HepG2 (cell line): Measurements from ENCODE around the gene ZNF384. TPM values are rescaled to one million over a fixed set of nuclear protein-coding genes. Genes with fewer than 3 reads are reported as not detected.

ENCODE experiments used
- BCL6 ChIP-seq: IDR thresholded peaks from 2 replicates; pipeline ENCODE4 v1.6.1; 2016; ENCODE audit warnings: missing genetic modification reagents, missing compliant biosample characterization
- EP300 ChIP-seq, 3 experiments: sonication (generic) in 1 of 3; formaldehyde crosslinking in 1 of 3; IDR thresholded peaks; 2 replicates each; pipeline versions ENCODE4 v1.5.1 to v1.6.1; 2011 to 2020; ENCODE audit warnings: low read depth in 2 of 3, low read length in 2 of 3, borderline replicate concordance in 1 of 3, improper control_type of control experiment in 1 of 3, mild to moderate bottlenecking in 1 of 3, missing genetic modification reagents in 1 of 3, moderate library complexity in 1 of 3
- GABPA ChIP-seq, 2 experiments: IDR thresholded peaks; 2 replicates each; pipeline ENCODE4 v1.6.1; 2011 to 2016; ENCODE audit warnings: low read depth in 2 of 2, low read length in 1 of 2, missing biosample characterization in 1 of 2, missing genetic modification characterization in 1 of 2
- GABPB1 ChIP-seq: IDR thresholded peaks from 2 replicates; pipeline ENCODE4 v1.6.1; 2016; ENCODE audit warnings: mild to moderate bottlenecking, missing genetic modification reagents, moderate library complexity, missing compliant biosample characterization
- GFI1 ChIP-seq: sonication (generic); formaldehyde crosslinking; IDR thresholded peaks from 2 replicates; pipeline ENCODE4 v1.5.0; 2020; ENCODE audit warnings: missing genetic modification reagents, mild to moderate bottlenecking, borderline replicate concordance
- MBD4 ChIP-seq: IDR thresholded peaks from 2 replicates; pipeline ENCODE4 v1.6.1; 2012; ENCODE audit warnings: low read length, inconsistent platforms, borderline replicate concordance
- NFE2L1 ChIP-seq: sonication (generic); formaldehyde crosslinking; IDR thresholded peaks from 2 replicates; pipeline ENCODE4 v1.4.0; 2020; ENCODE audit warnings: missing genetic modification reagents, mild to moderate bottlenecking, borderline replicate concordance
- PAX8 ChIP-seq: sonication (generic); formaldehyde crosslinking; IDR thresholded peaks from 2 replicates; pipeline ENCODE4 v1.8.0; 2022; ENCODE audit warnings: mild to moderate bottlenecking, missing genetic modification reagents, borderline replicate concordance
- POLR2AphosphoS2 ChIP-seq: IDR thresholded peaks from 2 replicates; pipeline ENCODE4 v1.6.1; 2011; ENCODE audit warnings: low read depth, low read length, improper control_type of control experiment
- PRMT3 ChIP-seq: sonication (generic); formaldehyde crosslinking; IDR thresholded peaks from 2 replicates; pipeline ENCODE4 v1.8.1; 2022; ENCODE audit warnings: low read depth, mild to moderate bottlenecking, moderate library complexity, missing genetic modification reagents, borderline replicate concordance
- RAD51 ChIP-seq: fragments of 450-650 bp; IDR thresholded peaks from 2 replicates; pipeline ENCODE4 v1.6.1; 2016; ENCODE audit warnings: borderline replicate concordance
- SAP130 ChIP-seq: IDR thresholded peaks from 2 replicates; pipeline ENCODE4 v1.6.1; 2016; ENCODE audit warnings: low read depth
- SPEN ChIP-seq: sonication (generic); formaldehyde crosslinking; IDR thresholded peaks from 2 replicates; pipeline ENCODE4 v1.5.1; 2020; ENCODE audit warnings: low read depth, mild to moderate bottlenecking, missing genetic modification reagents
- SYNCRIP ChIP-seq: fragments of 200-400 bp; formaldehyde crosslinking; IDR thresholded peaks from 2 replicates; pipeline ENCODE4 v1.6.1; 2018; ENCODE audit warnings: mild to moderate bottlenecking, low read depth, low read length; ENCODE audit not compliant: insufficient read depth
- ZNF264 ChIP-seq: sonication (generic); formaldehyde crosslinking; IDR thresholded peaks from 2 replicates; pipeline ENCODE4 v1.4.0; 2020; ENCODE audit warnings: missing genetic modification reagents
- ZNF619 ChIP-seq: sonication (generic); formaldehyde crosslinking; IDR thresholded peaks from 2 replicates; pipeline ENCODE4 v1.4.0; 2020; ENCODE audit warnings: mild to moderate bottlenecking, missing genetic modification reagents
- polyA plus RNA-seq, 8 experiments: library from polyadenylated mRNA; depleted of rRNA in 3 of 8; stranded (reverse) in 7 of 8; unstranded in 1 of 8; fragments of >200 nt; fragmentation: Illumina TruSeq in 4 of 8; extraction: Trizol in 4 of 8; gene quantifications; 2 replicates each; pipeline versions ENCODE4 v1.2.1 to v1.2.3, GENCODE V29; 2011 to 2016; ENCODE audit warnings: low read depth in 4 of 8, missing spikeins in 1 of 8, mixed read lengths in 1 of 8; ENCODE audit not compliant: insufficient read depth in 1 of 8
- total RNA-seq, 5 experiments: library from RNA; depleted of rRNA; stranded (reverse); fragments of >200 nt; fragmentation: Illumina TruSeq; extraction: Trizol; gene quantifications; 2 replicates each; pipeline ENCODE4 v1.2.3, GENCODE V29; 2016; ENCODE audit warnings: low read depth in 1 of 5
- TF ChIP-seq, protein P1 (sequence below): sonication (generic); formaldehyde crosslinking; IDR thresholded peaks from 2 replicates; pipeline ENCODE4 v1.5.1; 2020; ENCODE audit warnings: mild to moderate bottlenecking, missing genetic modification reagents, moderate library complexity
- TF ChIP-seq, protein P2 (sequence below): sonication (generic); formaldehyde crosslinking; IDR thresholded peaks from 2 replicates; pipeline ENCODE4 v1.8.1; 2022; ENCODE audit warnings: mild to moderate bottlenecking, missing genetic modification reagents
- TF ChIP-seq, protein P3 (sequence below): sonication (generic); formaldehyde crosslinking; IDR thresholded peaks from 2 replicates; pipeline ENCODE4 v1.5.1; 2020; ENCODE audit warnings: mild to moderate bottlenecking, missing genetic modification reagents, borderline replicate concordance
- TF ChIP-seq, protein P4 (sequence below): sonication (generic); formaldehyde crosslinking; IDR thresholded peaks from 2 replicates; pipeline ENCODE4 v1.4.0; 2020; ENCODE audit warnings: missing genetic modification reagents

The ZNF384 gene
- total and polyA plus RNA-seq, 2 of the 13 experiments (the other 11 are each of a cell fraction or from before 2014, with no cell fraction given), result 23.6 to 55.3 TPM

DNA sequence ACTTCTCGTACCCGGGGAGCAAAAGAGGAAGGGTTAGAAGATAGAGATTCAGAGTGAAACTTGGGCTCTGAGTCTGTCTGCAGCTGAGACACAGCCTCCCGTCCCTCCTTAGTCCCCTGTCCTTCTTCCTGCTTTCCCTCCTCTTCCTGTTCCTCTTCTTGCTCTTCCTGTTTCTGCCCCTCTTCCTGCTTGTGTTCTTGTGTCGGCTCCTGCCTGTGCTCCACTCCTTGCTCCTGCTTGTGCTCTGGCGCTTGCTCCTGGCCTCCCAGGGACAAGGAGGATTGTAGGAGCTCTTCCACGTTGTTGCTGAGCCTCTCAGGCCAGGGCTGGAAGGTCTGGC is 44.9 kb downstream of the ZNF384 start (continued):
- TF ChIP-seq, protein P1, sequence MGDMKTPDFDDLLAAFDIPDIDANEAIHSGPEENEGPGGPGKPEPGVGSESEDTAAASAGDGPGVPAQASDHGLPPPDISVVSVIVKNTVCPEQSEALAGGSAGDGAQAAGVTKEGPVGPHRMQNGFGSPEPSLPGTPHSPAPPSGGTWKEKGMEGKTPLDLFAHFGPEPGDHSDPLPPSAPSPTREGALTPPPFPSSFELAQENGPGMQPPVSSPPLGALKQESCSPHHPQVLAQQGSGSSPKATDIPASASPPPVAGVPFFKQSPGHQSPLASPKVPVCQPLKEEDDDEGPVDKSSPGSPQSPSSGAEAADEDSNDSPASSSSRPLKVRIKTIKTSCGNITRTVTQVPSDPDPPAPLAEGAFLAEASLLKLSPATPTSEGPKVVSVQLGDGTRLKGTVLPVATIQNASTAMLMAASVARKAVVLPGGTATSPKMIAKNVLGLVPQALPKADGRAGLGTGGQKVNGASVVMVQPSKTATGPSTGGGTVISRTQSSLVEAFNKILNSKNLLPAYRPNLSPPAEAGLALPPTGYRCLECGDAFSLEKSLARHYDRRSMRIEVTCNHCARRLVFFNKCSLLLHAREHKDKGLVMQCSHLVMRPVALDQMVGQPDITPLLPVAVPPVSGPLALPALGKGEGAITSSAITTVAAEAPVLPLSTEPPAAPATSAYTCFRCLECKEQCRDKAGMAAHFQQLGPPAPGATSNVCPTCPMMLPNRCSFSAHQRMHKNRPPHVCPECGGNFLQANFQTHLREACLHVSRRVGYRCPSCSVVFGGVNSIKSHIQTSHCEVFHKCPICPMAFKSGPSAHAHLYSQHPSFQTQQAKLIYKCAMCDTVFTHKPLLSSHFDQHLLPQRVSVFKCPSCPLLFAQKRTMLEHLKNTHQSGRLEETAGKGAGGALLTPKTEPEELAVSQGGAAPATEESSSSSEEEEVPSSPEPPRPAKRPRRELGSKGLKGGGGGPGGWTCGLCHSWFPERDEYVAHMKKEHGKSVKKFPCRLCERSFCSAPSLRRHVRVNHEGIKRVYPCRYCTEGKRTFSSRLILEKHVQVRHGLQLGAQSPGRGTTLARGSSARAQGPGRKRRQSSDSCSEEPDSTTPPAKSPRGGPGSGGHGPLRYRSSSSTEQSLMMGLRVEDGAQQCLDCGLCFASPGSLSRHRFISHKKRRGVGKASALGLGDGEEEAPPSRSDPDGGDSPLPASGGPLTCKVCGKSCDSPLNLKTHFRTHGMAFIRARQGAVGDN (CRISPR knock-in tag), result peak; percentile 11; the same call in 1 of the 2 replicates
- TF ChIP-seq RAD51, result no peak
- TF ChIP-seq SPEN (CRISPR knock-in tag), result no peak
- TF ChIP-seq NFE2L1, result no peak
- no peak for TF ChIP-seq PRMT3 (CRISPR knock-in tag)
- TF ChIP-seq PAX8 (CRISPR knock-in tag), result no peak
- TF ChIP-seq ZNF264 (CRISPR knock-in tag), result no peak
- TF ChIP-seq, protein P2, sequence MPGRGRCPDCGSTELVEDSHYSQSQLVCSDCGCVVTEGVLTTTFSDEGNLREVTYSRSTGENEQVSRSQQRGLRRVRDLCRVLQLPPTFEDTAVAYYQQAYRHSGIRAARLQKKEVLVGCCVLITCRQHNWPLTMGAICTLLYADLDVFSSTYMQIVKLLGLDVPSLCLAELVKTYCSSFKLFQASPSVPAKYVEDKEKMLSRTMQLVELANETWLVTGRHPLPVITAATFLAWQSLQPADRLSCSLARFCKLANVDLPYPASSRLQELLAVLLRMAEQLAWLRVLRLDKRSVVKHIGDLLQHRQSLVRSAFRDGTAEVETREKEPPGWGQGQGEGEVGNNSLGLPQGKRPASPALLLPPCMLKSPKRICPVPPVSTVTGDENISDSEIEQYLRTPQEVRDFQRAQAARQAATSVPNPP (CRISPR knock-in tag), result no peak
- TF ChIP-seq, protein P3, sequence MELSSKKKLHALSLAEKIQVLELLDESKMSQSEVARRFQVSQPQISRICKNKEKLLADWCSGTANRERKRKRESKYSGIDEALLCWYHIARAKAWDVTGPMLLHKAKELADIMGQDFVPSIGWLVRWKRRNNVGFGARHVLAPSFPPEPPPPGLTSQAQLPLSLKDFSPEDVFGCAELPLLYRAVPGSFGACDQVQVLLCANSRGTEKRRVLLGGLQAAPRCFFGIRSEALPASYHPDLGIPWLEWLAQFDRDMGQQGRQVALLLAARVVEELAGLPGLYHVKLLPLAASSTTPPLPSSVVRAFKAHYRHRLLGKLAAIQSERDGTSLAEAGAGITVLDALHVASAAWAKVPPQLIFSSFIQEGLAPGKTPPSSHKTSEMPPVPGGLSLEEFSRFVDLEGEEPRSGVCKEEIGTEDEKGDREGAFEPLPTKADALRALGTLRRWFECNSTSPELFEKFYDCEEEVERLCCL (CRISPR knock-in tag), result no peak
- TF ChIP-seq, protein P4, sequence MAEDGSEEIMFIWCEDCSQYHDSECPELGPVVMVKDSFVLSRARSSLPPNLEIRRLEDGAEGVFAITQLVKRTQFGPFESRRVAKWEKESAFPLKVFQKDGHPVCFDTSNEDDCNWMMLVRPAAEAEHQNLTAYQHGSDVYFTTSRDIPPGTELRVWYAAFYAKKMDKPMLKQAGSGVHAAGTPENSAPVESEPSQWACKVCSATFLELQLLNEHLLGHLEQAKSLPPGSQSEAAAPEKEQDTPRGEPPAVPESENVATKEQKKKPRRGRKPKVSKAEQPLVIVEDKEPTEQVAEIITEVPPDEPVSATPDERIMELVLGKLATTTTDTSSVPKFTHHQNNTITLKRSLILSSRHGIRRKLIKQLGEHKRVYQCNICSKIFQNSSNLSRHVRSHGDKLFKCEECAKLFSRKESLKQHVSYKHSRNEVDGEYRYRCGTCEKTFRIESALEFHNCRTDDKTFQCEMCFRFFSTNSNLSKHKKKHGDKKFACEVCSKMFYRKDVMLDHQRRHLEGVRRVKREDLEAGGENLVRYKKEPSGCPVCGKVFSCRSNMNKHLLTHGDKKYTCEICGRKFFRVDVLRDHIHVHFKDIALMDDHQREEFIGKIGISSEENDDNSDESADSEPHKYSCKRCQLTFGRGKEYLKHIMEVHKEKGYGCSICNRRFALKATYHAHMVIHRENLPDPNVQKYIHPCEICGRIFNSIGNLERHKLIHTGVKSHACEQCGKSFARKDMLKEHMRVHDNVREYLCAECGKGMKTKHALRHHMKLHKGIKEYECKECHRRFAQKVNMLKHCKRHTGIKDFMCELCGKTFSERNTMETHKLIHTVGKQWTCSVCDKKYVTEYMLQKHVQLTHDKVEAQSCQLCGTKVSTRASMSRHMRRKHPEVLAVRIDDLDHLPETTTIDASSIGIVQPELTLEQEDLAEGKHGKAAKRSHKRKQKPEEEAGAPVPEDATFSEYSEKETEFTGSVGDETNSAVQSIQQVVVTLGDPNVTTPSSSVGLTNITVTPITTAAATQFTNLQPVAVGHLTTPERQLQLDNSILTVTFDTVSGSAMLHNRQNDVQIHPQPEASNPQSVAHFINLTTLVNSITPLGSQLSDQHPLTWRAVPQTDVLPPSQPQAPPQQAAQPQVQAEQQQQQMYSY (CRISPR knock-in tag), result no peak
- peak; percentile 40 for TF ChIP-seq SAP130
- TF ChIP-seq MBD4, result no peak
- no peak for TF ChIP-seq ZNF619 (CRISPR knock-in tag)
- no peak for TF ChIP-seq EP300 (IDR thresholded peaks at IDR 0.05; ENCODE audit: low read depth in 2 of 2, low read length in 2 of 2)
- no peak for TF ChIP-seq EP300 (CRISPR knock-in tag; IDR thresholded peaks at IDR 0.05; ENCODE audit: borderline replicate concordance)
- no peak for TF ChIP-seq BCL6 (CRISPR knock-in tag)
- no peak for TF ChIP-seq POLR2AphosphoS2
- TF ChIP-seq SYNCRIP, result no peak
- peak; percentile 68 for TF ChIP-seq GABPA (IDR thresholded peaks at IDR 0.05; ENCODE audit: low read depth, low read length)
- TF ChIP-seq GABPA (CRISPR knock-in tag; IDR thresholded peaks at IDR 0.05; ENCODE audit: low read depth), result peak; percentile 89
- TF ChIP-seq GFI1 (CRISPR knock-in tag), result no peak
- peak; percentile 41; the same call in 1 of the 2 replicates for TF ChIP-seq GABPB1 (CRISPR knock-in tag)
